HG03064 (cell line): ENCODE results near the gene AKAP13.

Experiments used
- ATAC-seq: cut with Tn5 transposase; IDR thresholded peaks from one replicate; pipeline ENCODE4 v1.9.1; 2021; ENCODE audit warnings: low read depth; ENCODE audit not compliant: unreplicated experiment

The AKAP13 gene

GRCh38 chr15:85687329-85687728 lies 306.9 kb downstream of the AKAP13 start:
- ATAC-seq = no peak

GRCh38 chr15:85688711-85689110 lies 308.3 kb downstream of the AKAP13 start:
- no peak for ATAC-seq

GRCh38 chr15:85689729-85690128 lies 309.3 kb downstream of the AKAP13 start:
- no peak for ATAC-seq

- ATAC-seq = peak; percentile 49
Measured at GRCh38 chr15:85690561-85691231, 310.3 kb downstream of the AKAP13 start.

GRCh38 chr15:85691350-85692240 lies 311.2 kb downstream of the AKAP13 start:
- ATAC-seq = peak; percentile 35

GRCh38 chr15:85692321-85692720 lies 311.9 kb downstream of the AKAP13 start:
- no peak for ATAC-seq

GRCh38 chr15:85692873-85693272 lies 312.5 kb downstream of the AKAP13 start:
- peak; percentile 42 for ATAC-seq

GRCh38 chr15:85693277-85693676 lies 312.9 kb downstream of the AKAP13 start:
- peak; percentile 13 for ATAC-seq

- no peak for ATAC-seq
Measured at GRCh38 chr15:85694091-85694490, 313.7 kb downstream of the AKAP13 start.

GRCh38 chr15:85700767-85701166 lies 320.4 kb downstream of the AKAP13 start:
- no peak for ATAC-seq

- no peak for ATAC-seq
Measured at GRCh38 chr15:85702321-85703101, 322.1 kb downstream of the AKAP13 start.

- ATAC-seq = no peak
Measured at GRCh38 chr15:85704066-85704465, 323.7 kb downstream of the AKAP13 start.

- ATAC-seq = no peak
Measured at GRCh38 chr15:85704720-85705429, 324.5 kb downstream of the AKAP13 start.

- ATAC-seq = no peak
Measured at GRCh38 chr15:85706779-85707518, 326.5 kb downstream of the AKAP13 start.

GRCh38 chr15:85707519-85708338 lies 327.3 kb downstream of the AKAP13 start:
- no peak for ATAC-seq

- no peak for ATAC-seq
Measured at GRCh38 chr15:85708402-85708941, 328.1 kb downstream of the AKAP13 start.

- ATAC-seq = no peak
Measured at GRCh38 chr15:85709250-85709649, 328.8 kb downstream of the AKAP13 start.

GRCh38 chr15:85710340-85710842 lies 330.0 kb downstream of the AKAP13 start:
- no peak for ATAC-seq
